Measurements from ENCODE around the gene C1orf174. TPM values are rescaled to one million over a fixed set of nuclear protein-coding genes. Genes with fewer than 3 reads are reported as not detected.

Gene C1orf174
- polyA plus RNA-seq, 1 donor from 2014 or later, result 28.2 TPM

DNA sequence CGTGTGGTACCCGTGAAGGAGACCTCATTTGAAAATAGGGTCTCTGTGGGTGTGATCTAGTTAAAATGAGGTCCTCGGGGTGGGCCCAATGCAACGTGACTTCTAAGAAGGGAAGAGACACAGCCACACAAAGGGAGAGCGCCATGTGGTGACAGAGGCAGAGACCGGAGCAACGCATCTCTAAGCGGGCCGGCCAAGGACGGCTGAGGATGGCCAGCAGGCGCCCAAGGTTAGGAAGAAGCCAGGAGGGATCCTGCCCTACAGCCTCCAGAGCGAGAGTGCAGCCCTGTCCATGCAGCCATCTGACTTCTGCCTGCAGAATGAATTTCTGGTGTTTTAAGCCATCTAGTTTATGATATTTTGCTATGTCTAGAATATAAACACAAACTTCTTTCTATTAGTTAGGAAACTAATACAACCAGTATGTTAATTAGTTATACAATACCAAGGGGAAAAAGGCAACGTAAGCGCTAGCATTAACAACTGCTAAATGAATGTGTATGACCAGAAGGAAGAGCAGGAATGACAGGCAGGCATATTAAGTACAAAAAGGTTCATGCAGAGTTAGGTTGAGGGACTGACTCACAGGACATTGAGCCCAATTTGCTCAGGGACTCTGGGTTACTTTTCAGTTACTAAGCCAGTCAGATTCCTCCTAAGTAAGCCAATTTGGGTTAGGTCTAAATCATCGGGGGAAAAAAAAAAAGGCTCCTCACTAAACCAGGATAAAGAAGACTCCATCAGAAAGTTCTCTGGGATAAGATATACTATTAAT lies 47.2 kb downstream of the C1orf174 start:
- Histone ChIP-seq H4K20me1 (ENCODE audit: insufficient read depth) (no peaks in the 10 kb centered on the region), H2AFZ (ENCODE audit: low read depth, low read length) (no peak overlapping the region), H3K27me3 (ENCODE audit: insufficient read depth, low read depth, low read length) (no peaks in the 10 kb centered on the region), H3K36me3 (ENCODE audit: insufficient read depth, low read length) (no peaks in the 10 kb centered on the region), H3F3A (ENCODE audit: insufficient read depth, low read length, poor library complexity, severe bottlenecking) (no peaks in the 10 kb centered on the region), H3K9ac (ENCODE audit: low read length) (no peak overlapping the region), H3K4me2 (ENCODE audit: low read length) (no peak overlapping the region), H3K9me3 (ENCODE audit: low read length) (no peaks in the 10 kb centered on the region), H3K79me2 (replicated peaks; ENCODE audit: insufficient read depth, low read length) (peaks cover 17% of the 10 kb centered on the region), H3K9me2 (ENCODE audit: insufficient read depth, low read length) (no peaks in the 10 kb centered on the region), H3K4me3 (ENCODE audit: low read length) (no peak overlapping the region), H3K27ac (ENCODE audit: low read length) (no peak overlapping the region)
- TF ChIP-seq, protein P1, sequence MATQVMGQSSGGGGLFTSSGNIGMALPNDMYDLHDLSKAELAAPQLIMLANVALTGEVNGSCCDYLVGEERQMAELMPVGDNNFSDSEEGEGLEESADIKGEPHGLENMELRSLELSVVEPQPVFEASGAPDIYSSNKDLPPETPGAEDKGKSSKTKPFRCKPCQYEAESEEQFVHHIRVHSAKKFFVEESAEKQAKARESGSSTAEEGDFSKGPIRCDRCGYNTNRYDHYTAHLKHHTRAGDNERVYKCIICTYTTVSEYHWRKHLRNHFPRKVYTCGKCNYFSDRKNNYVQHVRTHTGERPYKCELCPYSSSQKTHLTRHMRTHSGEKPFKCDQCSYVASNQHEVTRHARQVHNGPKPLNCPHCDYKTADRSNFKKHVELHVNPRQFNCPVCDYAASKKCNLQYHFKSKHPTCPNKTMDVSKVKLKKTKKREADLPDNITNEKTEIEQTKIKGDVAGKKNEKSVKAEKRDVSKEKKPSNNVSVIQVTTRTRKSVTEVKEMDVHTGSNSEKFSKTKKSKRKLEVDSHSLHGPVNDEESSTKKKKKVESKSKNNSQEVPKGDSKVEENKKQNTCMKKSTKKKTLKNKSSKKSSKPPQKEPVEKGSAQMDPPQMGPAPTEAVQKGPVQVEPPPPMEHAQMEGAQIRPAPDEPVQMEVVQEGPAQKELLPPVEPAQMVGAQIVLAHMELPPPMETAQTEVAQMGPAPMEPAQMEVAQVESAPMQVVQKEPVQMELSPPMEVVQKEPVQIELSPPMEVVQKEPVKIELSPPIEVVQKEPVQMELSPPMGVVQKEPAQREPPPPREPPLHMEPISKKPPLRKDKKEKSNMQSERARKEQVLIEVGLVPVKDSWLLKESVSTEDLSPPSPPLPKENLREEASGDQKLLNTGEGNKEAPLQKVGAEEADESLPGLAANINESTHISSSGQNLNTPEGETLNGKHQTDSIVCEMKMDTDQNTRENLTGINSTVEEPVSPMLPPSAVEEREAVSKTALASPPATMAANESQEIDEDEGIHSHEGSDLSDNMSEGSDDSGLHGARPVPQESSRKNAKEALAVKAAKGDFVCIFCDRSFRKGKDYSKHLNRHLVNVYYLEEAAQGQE (IDR thresholded peaks at IDR 0.05; ENCODE audit: borderline replicate concordance), result no peak
- TF ChIP-seq RAD21 (conservative IDR thresholded peaks at IDR 0.05), result no peak
- TF ChIP-seq POLR2AphosphoS5 (IDR thresholded peaks at IDR 0.05), result no peak
- TF ChIP-seq, protein P2, sequence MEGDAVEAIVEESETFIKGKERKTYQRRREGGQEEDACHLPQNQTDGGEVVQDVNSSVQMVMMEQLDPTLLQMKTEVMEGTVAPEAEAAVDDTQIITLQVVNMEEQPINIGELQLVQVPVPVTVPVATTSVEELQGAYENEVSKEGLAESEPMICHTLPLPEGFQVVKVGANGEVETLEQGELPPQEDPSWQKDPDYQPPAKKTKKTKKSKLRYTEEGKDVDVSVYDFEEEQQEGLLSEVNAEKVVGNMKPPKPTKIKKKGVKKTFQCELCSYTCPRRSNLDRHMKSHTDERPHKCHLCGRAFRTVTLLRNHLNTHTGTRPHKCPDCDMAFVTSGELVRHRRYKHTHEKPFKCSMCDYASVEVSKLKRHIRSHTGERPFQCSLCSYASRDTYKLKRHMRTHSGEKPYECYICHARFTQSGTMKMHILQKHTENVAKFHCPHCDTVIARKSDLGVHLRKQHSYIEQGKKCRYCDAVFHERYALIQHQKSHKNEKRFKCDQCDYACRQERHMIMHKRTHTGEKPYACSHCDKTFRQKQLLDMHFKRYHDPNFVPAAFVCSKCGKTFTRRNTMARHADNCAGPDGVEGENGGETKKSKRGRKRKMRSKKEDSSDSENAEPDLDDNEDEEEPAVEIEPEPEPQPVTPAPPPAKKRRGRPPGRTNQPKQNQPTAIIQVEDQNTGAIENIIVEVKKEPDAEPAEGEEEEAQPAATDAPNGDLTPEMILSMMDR (IDR thresholded peaks at IDR 0.05; ENCODE audit: poor library complexity, severe bottlenecking), result no peak
- TF ChIP-seq SMC3 (conservative IDR thresholded peaks at IDR 0.05; ENCODE audit: poor library complexity), result no peak
- no peak for TF ChIP-seq EP300 (conservative IDR thresholded peaks at IDR 0.05; ENCODE audit: poor library complexity, severe bottlenecking)
- TF ChIP-seq MXI1 (conservative IDR thresholded peaks at IDR 0.05; ENCODE audit: poor library complexity, severe bottlenecking), result no peak
- TF ChIP-seq TAF1 (IDR thresholded peaks at IDR 0.05; ENCODE audit: low read depth), result no peak
- no peak for TF ChIP-seq EZH2 (IDR thresholded peaks at IDR 0.05; ENCODE audit: borderline replicate concordance, insufficient read depth, low read length, poor library complexity, severe bottlenecking)

DNA sequence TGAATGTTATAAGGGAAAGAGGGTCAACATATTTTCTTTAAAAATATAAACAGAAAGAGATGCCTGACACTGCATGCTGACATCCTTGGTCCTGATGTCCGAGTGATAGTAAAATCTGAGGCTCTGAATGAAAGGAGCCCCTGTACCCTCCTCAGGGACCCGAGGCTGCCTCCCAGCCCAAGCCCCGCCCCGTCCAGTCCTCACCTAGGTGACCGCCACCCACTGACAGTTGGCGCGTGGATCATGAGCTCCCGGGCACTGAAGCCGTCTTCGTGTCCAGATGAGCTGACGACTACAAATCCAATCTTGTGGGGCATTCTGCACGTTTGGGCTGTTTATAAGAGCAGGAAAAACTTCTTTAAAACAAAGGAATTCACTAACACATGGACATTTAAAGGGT lies 48.0 kb downstream of the C1orf174 start:
- Histone ChIP-seq H3K9me3 (ENCODE audit: low read length) (no peaks in the 10 kb centered on the region), H3K27me3 (ENCODE audit: insufficient read depth, low read depth, low read length) (no peaks in the 10 kb centered on the region), H2AFZ (ENCODE audit: low read depth, low read length) (no peak overlapping the region), H3K9ac (ENCODE audit: low read length) (no peak overlapping the region), H3F3A (ENCODE audit: insufficient read depth, low read length, poor library complexity, severe bottlenecking) (no peaks in the 10 kb centered on the region), H3K79me2 (replicated peaks; ENCODE audit: insufficient read depth, low read length) (peaks cover 14% of the 10 kb centered on the region), H3K9me2 (ENCODE audit: insufficient read depth, low read length) (no peaks in the 10 kb centered on the region), H3K36me3 (ENCODE audit: insufficient read depth, low read length) (no peaks in the 10 kb centered on the region), H3K4me3 (ENCODE audit: low read length) (no peak overlapping the region), H4K20me1 (ENCODE audit: insufficient read depth) (no peaks in the 10 kb centered on the region), H3K27ac (ENCODE audit: low read length) (no peak overlapping the region), H3K4me2 (ENCODE audit: low read length) (no peak overlapping the region)
- TF ChIP-seq MXI1 (conservative IDR thresholded peaks at IDR 0.05; ENCODE audit: poor library complexity, severe bottlenecking) (no peak), SMC3 (conservative IDR thresholded peaks at IDR 0.05; ENCODE audit: poor library complexity) (no peak)

Data from neural cell (in vitro differentiated cells).